HG03280 (cell line): ENCODE results near the gene SPDEF.

Source experiments
- ATAC-seq: cut with Tn5 transposase; IDR thresholded peaks from one replicate; pipeline ENCODE4 v1.9.1; 2021; ENCODE audit warnings: mild to moderate bottlenecking, moderate library complexity; ENCODE audit not compliant: unreplicated experiment

Gene SPDEF

DNA sequence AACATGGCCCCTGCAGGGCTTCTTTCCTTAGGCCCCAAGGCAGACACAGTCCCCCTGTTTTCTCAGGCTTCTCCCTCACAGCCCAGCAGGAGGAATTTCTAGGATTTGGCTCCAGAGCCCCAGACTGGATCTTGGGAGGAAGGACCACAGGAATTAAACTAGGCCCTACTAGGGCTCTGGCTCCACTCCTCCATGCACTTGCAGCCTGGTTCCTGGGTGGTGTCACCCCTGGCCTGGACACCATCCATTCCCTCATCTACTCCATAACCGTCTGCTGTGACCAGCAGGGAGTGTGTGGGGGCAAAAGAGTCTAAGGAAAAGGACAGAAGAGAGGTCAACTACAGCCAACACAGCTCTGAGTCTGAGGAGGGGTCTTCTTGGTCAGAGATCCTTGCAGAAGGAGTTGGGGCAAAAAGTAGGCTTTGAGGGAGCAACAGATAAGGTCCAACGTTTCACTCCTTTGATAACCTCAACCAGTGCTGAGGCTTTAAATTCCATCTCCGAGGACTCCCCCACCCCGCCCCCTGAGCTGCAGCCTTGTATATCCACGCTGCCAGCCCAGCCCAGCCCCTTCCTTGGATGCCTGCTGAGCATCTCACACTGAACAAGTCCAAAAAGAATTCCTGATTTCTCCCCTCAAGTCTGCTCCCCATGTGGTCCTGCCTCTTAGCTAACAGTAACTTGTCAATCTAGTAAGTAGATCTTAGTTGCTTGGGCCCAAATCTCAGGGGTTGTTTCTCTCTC lies 27.9 kb upstream of the SPDEF start:
- ATAC-seq: no peak

DNA sequence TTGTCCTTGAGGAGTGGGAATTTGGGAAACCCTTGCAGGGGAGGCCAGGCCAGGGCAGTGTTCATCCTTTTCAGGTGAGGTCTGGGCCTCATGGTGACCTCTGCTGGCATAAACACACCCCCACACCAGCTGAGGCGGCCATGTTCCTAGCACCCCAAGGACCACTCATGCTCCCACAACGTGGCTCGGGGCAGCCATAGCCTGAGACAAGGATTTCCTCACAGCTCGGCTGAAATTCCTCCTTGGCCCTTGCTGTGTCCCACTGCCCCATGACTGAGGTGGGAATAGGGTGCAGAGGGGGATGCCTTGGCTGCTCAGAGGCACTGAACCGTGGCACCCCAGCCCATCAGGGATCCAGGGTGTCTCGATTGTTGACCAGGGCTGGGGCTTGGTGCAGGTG lies 27.3 kb upstream of the SPDEF start:
- no peak for ATAC-seq

DNA sequence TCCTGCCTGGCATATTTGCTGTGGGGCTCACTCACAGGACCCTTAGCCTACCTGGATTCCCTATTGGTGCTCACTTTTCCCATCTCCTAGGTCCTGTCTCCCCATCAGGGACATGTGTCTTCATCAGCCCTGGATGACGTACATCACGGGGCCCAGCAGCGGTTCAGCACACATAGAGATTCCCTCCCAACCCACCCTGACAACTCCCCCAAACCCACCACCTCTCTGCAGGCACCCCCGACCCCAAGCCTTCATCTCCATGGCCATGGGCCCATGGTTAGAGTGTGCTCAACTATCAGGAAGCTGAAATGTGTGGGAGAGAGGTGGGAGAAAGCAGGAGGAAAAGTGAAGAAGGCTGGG lies 25.4 kb upstream of the SPDEF start:
- no peak for ATAC-seq

DNA sequence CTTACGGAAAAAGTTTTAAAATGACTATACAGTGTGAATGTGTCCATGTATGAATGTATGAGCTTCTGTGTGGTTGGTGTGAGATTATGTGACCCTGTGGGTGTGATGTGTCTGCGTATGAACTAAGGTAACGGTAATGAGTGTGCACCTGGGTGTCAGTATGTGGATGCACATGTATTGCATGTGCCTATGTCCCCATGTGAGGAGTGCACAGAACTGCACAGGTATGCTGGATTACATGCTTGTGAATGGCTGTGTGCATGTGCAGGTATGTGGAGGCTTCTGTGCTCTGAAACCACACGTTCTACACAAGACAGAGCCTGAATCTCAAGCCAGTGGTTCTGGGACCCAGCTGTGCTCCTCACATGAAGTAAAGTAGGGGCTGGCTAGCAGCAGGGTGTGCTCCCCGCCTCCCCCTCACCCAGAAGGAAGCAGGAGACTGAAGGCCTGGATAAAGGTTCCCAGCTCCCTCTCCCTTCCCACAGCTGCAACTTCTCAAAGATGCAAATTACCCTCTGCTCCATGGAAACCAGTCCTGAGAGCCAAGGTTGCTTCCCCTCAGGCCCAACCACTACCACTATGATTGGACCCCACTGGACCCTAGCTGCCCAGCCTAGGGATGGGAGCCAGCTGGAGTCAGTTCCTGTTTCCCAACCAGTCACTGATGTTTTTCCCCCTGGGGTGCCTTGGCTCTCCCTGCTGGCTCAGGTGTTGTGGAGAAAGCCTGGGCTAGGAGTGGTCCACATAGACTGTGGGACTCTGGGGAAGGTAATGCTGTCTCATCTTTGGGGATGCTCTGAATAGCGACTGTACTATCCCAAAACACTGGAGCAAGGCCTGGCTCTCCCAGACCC lies 24.8 kb upstream of the SPDEF start:
- ATAC-seq: no peak

DNA sequence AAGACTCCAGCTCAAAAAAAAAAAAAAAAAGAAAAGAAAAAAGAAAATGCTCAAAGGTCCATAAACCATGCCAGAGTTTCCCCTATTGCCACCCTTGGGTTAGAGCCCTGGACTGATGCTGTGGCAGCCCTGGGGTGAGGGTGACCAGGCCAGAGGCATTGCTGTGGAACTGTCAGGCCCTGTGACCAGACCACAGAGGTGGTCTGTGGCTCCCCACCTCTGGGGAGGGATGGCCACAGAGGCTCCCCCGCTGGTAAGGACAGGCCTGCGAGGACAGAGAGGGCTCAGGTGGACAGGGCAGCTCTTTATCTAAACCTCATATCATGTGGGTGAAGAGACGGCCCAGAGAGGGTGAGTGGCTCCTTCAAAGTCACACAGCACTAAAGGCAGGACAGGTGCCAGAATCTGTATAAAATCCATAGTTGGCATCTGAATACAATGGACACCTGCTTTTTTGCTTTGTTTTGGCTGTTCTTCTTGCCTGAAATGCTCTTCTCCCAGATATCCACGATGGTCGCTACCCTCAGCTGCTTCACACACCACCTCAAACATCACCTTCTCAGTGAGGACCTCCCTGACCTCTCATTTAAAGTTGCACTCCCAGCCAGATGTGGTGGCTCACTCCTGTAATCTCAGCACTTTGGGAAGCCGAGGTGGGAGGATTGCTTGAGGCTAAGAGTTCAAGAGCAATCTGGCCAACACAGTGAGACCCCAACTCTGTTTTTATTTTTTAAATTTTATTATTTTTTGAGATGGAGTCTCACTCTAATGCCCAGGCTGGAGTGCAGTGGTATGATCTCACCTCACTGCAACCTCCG lies 22.5 kb upstream of the SPDEF start:
- no peak for ATAC-seq

DNA sequence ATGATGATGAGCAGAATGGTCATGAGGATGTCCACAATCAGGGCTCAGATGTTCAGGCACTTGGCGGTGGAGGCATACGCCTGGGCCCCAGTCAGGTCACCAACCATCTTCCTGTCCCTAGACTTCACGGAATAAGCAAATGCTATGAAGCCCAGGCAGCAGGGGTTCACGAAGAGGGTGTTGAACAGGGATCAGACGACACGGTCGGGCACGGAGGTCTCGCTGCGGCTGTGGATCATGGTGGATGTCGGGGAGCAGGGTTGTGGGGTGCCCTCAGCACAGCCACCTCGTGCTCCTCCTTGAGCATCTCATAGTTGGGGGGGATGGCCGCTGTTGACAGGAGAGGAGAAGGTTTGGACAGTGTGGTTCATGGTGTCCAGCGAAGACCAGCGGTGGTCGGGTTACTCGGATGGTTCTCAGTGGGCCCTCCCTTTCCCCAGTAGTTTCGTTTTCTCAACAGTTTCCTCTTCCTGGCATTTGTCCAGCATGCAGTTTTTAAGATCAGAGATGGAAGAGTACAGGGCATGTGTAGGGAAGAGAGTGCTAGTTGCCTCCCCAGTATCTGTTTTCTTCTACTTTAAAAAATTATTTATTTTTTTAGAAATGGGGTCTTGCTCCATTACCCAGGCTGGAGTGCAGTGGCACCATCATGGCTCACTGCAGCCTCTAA lies 20.3 kb upstream of the SPDEF start:
- ATAC-seq: no peak

DNA sequence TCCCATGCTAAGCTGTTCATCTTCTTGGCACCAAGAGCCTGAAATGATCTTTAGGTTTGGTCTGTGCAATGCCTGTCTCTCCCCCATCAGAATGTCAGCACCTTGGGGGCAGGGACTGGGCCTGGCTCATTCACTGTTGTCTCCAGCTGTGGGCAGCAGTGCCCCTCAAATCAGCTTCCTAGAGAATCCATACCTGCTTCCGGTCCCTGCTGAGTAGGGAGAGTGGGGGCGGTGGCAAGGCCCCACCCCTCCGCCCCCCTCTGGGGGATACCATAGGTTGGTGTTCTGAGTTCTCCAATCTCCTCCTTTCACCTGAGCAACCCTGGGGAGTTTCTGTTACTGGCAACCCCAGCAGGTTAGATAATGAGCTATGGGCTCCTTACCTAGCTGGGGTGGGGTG lies 19.2 kb upstream of the SPDEF start:
- no peak for ATAC-seq

DNA sequence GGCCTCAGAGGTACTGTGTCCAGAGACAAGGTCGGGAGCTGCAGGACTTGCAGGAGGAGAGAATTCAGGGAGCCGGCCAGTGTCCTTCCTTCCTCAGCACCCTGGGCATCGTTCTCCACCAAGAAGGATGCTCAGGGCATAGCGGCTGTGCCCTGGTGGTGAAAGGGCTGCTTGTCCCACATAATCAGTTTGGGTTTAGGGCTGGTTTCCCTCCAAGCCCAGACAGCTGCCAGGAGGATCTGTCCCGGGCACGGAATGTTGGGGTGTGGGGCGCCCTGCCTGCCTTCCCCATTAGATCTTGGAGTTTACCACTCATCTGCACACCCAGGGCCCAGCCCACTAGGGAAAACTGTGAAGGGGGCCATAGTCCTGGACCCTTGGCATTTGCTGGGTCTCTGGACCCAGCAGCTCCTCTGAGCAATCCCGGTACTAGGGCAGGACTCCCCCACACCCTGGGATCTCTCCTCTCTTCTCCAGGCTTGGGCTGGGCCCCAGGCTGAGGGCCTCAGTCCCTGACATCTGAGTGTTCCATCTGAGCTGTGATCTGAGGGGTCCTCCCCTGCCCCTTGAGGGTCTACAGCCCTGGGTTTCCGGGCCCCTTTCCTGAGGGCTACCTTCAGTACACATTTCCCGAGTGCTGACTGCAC lies 18.6 kb upstream of the SPDEF start:
- ATAC-seq: no peak

DNA sequence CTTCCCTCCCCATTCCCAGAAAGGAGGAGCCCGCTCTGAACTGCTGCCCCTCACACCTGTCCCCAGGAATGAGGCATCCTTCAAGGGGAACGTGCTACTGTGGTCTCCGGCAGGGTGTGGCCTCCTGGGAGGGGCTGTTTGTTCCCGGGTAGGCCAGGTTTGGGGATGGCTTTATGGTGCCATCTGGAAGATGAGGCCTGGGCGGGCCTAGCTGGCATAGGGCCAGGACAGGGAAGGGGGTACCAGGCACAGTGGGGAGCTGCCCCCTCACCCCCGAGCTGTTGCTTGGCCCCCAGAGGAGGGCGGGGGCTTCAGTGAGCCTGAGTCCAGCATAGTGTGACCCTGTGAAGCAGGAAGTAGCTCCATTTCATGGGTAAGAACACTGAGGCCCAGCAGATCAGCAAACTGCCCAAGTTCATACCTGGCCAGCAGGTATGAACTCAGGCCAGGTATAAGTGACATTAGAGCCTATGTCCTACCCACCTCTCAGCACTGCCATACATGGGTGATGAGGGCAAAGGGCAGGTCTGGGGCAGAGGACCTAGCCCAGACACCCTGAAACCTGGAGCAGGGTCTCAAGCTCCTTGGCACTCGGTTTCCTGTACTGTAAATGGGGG lies 17.5 kb upstream of the SPDEF start:
- no peak for ATAC-seq

DNA sequence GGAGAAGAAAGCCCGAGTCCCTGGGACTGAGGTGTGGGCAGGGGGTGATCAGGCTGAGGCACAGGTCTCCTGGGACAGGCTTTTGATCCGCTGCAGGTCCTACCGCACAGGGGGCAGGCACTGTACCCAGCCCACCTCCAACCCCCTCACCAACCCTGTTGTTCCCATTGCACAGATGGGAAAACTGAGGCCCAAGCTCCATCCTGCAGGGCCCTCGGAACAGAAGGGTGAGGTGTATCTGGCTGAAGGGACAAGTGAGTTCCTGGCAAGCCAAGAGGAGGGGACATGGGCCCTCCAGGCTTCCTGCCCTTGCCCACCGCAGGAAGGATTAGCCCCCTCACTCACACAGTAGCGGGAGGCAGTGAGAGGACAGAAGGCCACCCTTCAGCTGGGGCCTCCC lies 16.5 kb upstream of the SPDEF start:
- no peak for ATAC-seq

DNA sequence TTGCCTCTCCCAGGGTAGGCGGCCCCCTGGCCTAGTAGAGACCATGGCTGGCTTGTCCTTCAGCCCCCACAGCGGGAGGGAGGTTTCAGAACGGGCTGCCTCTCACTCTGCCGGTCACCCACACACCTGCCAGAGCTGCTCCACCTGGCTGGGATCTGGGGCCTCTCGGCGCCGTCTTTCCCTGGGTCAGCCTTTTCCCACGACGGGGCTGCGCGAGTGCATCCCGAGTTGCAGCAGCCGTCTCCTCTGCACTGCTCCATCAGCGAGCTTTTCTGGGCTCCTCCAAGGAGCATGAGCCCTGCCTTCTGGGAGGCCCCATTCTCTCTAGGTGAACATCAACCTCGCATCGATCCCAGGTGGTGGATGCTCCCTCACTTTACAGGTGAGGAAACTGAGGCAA lies 15.9 kb upstream of the SPDEF start:
- no peak for ATAC-seq

DNA sequence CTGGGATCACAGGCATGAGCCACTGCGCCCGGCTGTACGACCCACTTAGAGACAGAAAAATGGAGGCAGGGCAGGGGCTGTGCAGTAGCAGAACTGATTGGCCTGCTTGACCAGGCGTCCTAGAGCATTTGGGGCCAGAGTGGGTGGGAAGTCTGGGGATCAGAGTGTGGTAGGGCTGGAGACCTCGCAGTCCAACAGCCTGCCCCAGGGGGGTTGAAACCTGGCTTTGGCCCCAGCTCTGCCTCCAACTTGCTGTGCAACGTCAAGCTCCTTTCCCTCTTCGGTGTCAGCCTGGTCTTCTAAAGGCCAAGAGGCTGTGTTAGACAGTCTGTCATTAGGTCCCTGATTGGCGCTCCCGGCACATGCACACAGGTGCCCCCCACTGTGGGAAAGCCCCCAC lies 15.3 kb upstream of the SPDEF start:
- no peak for ATAC-seq

DNA sequence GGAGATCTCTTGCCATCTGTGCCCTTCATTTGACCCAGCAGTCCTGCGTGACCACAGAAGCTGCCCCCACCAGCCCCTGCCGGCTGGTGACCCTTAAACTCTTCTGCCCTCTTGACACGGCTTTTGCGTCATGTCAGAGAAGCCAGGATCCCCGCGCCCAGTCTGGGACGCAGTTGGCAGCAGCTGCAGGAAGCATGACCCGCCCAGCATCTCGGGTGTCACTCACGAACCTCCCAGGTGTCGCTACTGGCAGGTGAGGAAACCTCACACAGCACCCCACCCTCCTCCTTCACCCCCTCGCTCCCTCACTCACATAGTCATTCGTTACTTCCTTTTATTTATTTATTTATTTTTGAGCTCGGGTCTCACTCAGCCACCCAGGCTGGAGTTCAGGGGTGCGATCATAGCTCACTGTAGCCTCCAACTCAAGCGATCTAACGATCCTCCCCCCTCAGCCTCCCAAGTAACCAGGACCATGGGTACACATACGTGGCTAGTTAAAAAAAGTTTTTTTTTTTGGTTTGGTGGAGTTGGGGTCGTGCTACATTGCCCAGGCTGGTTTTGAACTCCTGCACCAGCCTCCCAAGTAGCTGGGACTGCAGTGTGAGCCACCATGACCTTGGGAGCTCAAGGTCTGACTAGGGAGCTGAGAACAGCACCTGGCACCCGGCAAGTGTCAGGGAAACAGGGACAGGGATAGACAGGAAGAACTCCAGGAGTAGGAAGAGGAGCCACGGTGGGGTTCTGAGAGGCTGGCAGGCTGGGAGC lies 14.1 kb upstream of the SPDEF start:
- ATAC-seq: no peak

DNA sequence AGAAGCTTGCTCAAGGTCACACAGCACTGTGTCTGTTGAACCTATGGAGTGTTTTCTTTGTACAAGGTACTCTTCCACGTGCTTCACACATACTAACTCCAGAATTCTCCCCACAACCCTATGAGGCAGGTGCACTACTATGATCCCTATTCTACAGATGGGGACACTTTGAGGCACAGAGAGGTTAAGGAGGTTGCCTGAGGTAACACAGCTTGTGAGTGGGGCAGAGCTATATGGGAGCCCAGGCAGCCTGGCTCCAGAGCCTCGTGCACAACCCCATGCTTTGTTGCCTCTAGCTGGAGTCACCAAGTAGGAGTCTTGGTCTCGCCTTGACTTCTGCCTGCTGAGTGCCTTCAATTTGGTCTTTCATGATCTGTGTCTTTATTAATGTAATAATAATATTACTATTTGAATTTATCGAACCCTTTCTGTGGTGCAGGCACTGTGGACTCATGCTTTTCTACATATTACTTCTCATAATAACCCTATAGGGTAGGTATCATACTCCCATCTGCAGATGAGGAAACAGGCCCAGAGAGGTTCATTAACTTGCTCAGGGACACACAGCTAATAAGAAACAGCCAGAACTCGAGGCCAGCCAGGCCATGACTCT lies 13.3 kb upstream of the SPDEF start:
- no peak for ATAC-seq

DNA sequence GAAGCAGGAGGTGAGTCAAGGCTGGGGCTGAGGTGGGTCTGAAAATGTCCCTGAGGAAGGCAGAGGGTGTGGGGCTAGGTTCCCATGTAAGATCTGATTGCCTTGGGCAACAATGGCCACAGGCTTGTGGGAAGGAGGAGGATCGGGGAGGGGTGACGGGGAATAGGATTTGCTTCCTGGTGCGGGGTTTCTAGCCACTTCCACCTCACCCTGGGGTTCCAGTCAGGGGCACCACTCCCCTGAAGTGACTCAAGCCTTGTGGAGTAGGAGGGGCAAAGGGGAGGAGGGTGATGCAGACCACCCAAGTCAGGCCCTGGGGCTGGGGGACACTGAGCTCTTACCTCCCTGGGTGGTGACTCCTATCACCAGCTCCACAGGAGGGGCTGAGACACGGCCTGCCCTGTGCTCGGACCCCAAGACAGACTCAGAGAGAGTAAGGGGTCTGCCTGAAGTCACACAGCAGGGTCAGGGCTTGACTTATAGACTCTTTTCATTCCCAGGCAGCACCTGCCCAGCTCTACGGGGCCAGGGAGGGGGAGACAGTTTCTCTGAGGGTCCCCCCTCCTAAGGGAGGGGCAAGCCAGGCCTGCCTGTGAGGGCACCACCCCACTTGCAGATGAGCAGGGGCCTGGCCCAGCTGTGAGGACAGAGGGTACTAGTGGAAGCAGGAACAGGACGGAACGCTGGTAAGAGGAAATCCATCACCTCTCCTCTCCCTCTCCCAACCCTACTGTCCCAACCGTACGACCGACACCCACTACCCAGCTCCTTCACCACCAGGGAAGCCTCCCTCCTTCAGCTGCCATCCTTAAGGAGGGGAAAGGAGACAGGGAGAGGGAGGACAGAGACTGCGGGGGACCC lies 12.4 kb upstream of the SPDEF start:
- no peak for ATAC-seq

DNA sequence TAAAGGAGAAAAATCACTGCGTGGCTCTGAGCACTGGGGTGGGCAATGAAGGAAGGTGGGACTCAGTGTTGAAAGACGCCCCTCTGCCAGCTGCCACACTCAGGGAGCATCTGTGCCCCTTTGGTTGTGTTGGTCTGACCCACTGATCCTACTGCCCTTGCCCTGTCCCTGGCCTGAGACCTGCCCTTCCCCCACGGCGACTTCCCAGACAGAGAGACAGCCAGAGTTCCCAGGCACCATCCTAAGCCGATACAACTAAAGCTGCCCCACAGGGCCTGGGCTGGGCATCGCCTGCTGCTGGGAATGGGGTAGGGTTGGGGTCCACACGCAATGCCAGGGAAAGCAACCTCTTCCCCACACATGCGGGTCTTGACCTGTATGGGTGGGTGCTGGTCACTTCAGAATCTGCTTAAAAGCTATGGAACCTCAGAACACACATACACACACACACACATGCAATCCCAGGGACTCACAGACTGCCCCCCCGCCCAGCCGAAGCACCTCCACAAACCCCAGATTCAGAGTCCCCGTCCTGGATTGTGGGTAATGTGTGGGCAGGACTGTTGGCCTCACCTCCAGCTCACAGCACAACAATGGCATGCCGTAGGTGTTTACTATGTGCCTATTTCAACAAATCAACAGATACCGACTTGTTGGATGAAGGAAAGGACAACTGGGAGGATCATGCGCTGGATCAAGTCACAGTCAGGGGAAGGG lies 10.9 kb upstream of the SPDEF start:
- no peak for ATAC-seq

DNA sequence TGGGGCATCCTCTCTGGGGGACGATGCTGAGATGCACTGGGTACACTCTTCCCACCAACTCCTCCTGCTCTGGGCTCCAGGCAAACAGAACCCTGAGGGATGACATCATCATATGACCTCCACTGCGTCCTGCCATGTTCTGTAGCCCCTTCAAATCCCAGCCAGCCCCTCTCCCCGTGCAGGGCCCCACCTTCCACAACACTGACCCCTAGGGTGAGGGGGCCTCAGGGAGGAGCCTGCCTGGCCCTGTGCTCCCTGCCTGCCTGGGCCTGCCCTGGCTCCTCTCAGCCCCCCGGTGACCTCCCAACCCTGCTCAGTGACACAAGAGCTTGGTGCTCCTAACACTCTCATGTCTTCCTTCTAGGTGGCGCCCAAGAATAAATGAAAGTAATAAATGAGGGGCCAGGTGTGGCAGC lies 9.6 kb upstream of the SPDEF start:
- ATAC-seq: no peak
